ENCODE data around the gene PRKCA. TPM values are rescaled to one million over a fixed set of nuclear protein-coding genes. Genes with fewer than 3 reads are reported as not detected.

Gene PRKCA
- total RNA-seq, 1 donor from 2014 or later = 15.5 TPM

GRCh38 chr17:66812571-66812970 lies 510.2 kb downstream of the PRKCA start:
- Histone ChIP-seq H3K27me3 (no peaks in the 10 kb centered on the region), H3K27ac (no peak overlapping the region), H3K36me3 (no peaks in the 10 kb centered on the region), H3K4me3 (no peak overlapping the region), H3K4me1 (no peaks in the 10 kb centered on the region), H3K9me3 (no peaks in the 10 kb centered on the region)
- intact Hi-C loops (cut with DNase I) = no loop called here
- no peak for DNase-seq (ENCODE audit: extremely low spot score in 2 of 2)
- TF ChIP-seq POLR2A (IDR thresholded peaks at IDR 0.05) (no peak), POLR2AphosphoS5 (IDR thresholded peaks at IDR 0.05; ENCODE audit: insufficient read depth in 1 of 2, low read depth in 1 of 2) (no peak), CTCF (IDR thresholded peaks at IDR 0.05) (no peak)

- no peak for DNase-seq (ENCODE audit: extremely low spot score in 2 of 2)
- Histone ChIP-seq H3K27ac (no peak overlapping the region), H3K36me3 (no peaks in the 10 kb centered on the region), H3K4me3 (no peak overlapping the region), H3K27me3 (no peaks in the 10 kb centered on the region), H3K9me3 (no peaks in the 10 kb centered on the region), H3K4me1 (no peaks in the 10 kb centered on the region)
- intact Hi-C loops (cut with DNase I) = no loop called here
- TF ChIP-seq POLR2A (IDR thresholded peaks at IDR 0.05) (no peak), POLR2AphosphoS5 (IDR thresholded peaks at IDR 0.05; ENCODE audit: insufficient read depth in 1 of 2, low read depth in 1 of 2) (no peak), CTCF (IDR thresholded peaks at IDR 0.05) (no peak)
These were observed 510.9 kb downstream of the PRKCA start for GRCh38 chr17:66813296-66813695.

- DNase-seq (ENCODE audit: extremely low spot score in 2 of 2) = no peak
- TF ChIP-seq CTCF (IDR thresholded peaks at IDR 0.05) (no peak), POLR2AphosphoS5 (IDR thresholded peaks at IDR 0.05; ENCODE audit: insufficient read depth in 1 of 2, low read depth in 1 of 2) (no peak)
- Histone ChIP-seq H3K27ac (no peak overlapping the region), H3K9me3 (no peaks in the 10 kb centered on the region), H3K36me3 (no peaks in the 10 kb centered on the region), H3K4me1 (no peaks in the 10 kb centered on the region), H3K4me3 (no peak overlapping the region), H3K27me3 (no peaks in the 10 kb centered on the region)
- intact Hi-C loops (cut with DNase I) = no loop called here
These were observed 511.6 kb downstream of the PRKCA start for GRCh38 chr17:66814026-66814425.

- intact Hi-C loops (cut with DNase I) = no loop called here
- no peak overlapping the region for H3K4me3 ChIP-seq
- H3K36me3 ChIP-seq = no peaks in the 10 kb centered on the region
- DNase-seq (ENCODE audit: extremely low spot score in 2 of 2) = no peak
- H3K27me3 ChIP-seq = no peaks in the 10 kb centered on the region
- H3K27ac ChIP-seq = no peak overlapping the region
- no peaks in the 10 kb centered on the region for H3K4me1 ChIP-seq
- H3K9me3 ChIP-seq = no peaks in the 10 kb centered on the region
- TF ChIP-seq CTCF (IDR thresholded peaks at IDR 0.05) = no peak
- no peak for TF ChIP-seq POLR2AphosphoS5 (IDR thresholded peaks at IDR 0.05; ENCODE audit: insufficient read depth in 1 of 2, low read depth in 1 of 2)
- TF ChIP-seq POLR2A (IDR thresholded peaks at IDR 0.05) = no peak
These were observed 512.2 kb downstream of the PRKCA start for GRCh38 chr17:66814570-66814969.

- intact Hi-C loops (cut with DNase I) = no loop called here
- Histone ChIP-seq H3K36me3 (no peaks in the 10 kb centered on the region), H3K9me3 (no peaks in the 10 kb centered on the region), H3K27me3 (no peaks in the 10 kb centered on the region), H3K4me1 (no peaks in the 10 kb centered on the region), H3K27ac (no peak overlapping the region), H3K4me3 (no peak overlapping the region)
- no peak for TF ChIP-seq CTCF (IDR thresholded peaks at IDR 0.05)
- TF ChIP-seq POLR2A (IDR thresholded peaks at IDR 0.05) = no peak
- TF ChIP-seq POLR2AphosphoS5 (IDR thresholded peaks at IDR 0.05; ENCODE audit: insufficient read depth in 1 of 2, low read depth in 1 of 2) = no peak
- no peak for DNase-seq (ENCODE audit: extremely low spot score in 2 of 2)
These were observed 515.3 kb downstream of the PRKCA start for GRCh38 chr17:66817750-66818149.

Measured in vagina (tissue), 2 donors.